Endothelial cell (in vitro differentiated cells): Measurements from ENCODE around the gene CHURC1. TPM values are rescaled to one million over a fixed set of nuclear protein-coding genes. Genes with fewer than 3 reads are reported as not detected.

Source experiments
- DNase-seq: peaks from one replicate; pipeline ENCODE4 v3.0.0; 2021; ENCODE audit warnings: low spot score
- H3K27ac Mint-ChIP-seq: one replicate; pipeline ENCODE4 v1.8.0; 2021; ENCODE audit warnings: mixed read lengths, inconsistent platforms; ENCODE audit not compliant: unreplicated experiment
- H3K27me3 Mint-ChIP-seq: one replicate; pipeline ENCODE4 v1.8.0; 2021; ENCODE audit warnings: mild to moderate bottlenecking, moderate library complexity, mixed read lengths, inconsistent platforms; ENCODE audit not compliant: unreplicated experiment
- H3K36me3 Mint-ChIP-seq: one replicate; pipeline ENCODE4 v1.8.0; 2021; ENCODE audit warnings: mild to moderate bottlenecking, low read depth, mixed read lengths, inconsistent platforms; ENCODE audit not compliant: unreplicated experiment
- H3K4me1 Mint-ChIP-seq: one replicate; pipeline ENCODE4 v1.8.0; 2021; ENCODE audit warnings: mild to moderate bottlenecking, mixed read lengths, inconsistent platforms; ENCODE audit not compliant: unreplicated experiment
- H3K4me3 Mint-ChIP-seq: one replicate; pipeline ENCODE4 v1.8.0; 2021; ENCODE audit warnings: mild to moderate bottlenecking, mixed read lengths, inconsistent platforms; ENCODE audit not compliant: unreplicated experiment
- H3K9me3 Mint-ChIP-seq: one replicate; pipeline ENCODE4 v1.8.0; 2021; ENCODE audit warnings: mixed read lengths, inconsistent platforms; ENCODE audit not compliant: unreplicated experiment
- CTCF ChIP-seq: fragments of 200-600 bp; sonication (generic); IDR thresholded peaks from one replicate; pipeline ENCODE4 v1.5.0; 2021; ENCODE audit warnings: antibody characterized with exemption; ENCODE audit not compliant: unreplicated experiment
- total RNA-seq: library from RNA; stranded (reverse); fragmentation: NEBNext Ultra II Directional; extraction: Animal tissue kit (Norgen Biotek cat#: 25700); gene quantifications from one replicate; pipeline ENCODE4 v1.2.1, GENCODE V29; 2021; ENCODE audit not compliant: unreplicated experiment

Gene CHURC1
- total RNA-seq, 1 donor from 2014 or later, result 36.2 TPM

- Mint-ChIP-seq H3K4me1 (peaks cover 9% of the 10 kb centered on the region), H3K27ac (no peak overlapping the region), H3K4me3 (no peak overlapping the region), H3K9me3 (no peaks in the 10 kb centered on the region), H3K36me3 (no peaks in the 10 kb centered on the region), H3K27me3 (peaks cover 6% of the 10 kb centered on the region)
- TF ChIP-seq CTCF, result no peak
- no peak for DNase-seq
These were observed 65.2 kb downstream of the CHURC1 start for GRCh38 chr14:64979336-64980074.

- Mint-ChIP-seq H3K27me3 (peaks cover 8% of the 10 kb centered on the region), H3K36me3 (no peaks in the 10 kb centered on the region), H3K4me1 (peaks cover 6% of the 10 kb centered on the region), H3K9me3 (no peaks in the 10 kb centered on the region), H3K4me3 (peak overlapping the region; percentile 76), H3K27ac (no peak overlapping the region)
- TF ChIP-seq CTCF, result peak; percentile 65
- DNase-seq, result no peak
These were observed 69.4 kb downstream of the CHURC1 start for GRCh38 chr14:64983439-64984310.

Other genes starting within 250 kb of the CHURC1 start
- 31.4 TPM for gene PLEKHG3, start 210.0 kb upstream of the CHURC1 start, total RNA-seq
- gene SPTB, start 34.5 kb upstream of the CHURC1 start, total RNA-seq, result 0.08 TPM
- not detected for gene GPX2, start 28.3 kb downstream of the CHURC1 start, total RNA-seq
- 20.9 TPM for gene RAB15, start 57.9 kb downstream of the CHURC1 start, total RNA-seq
- gene FNTB, start 72.4 kb downstream of the CHURC1 start, total RNA-seq, result 16.9 TPM
- gene MAX, start 188.1 kb downstream of the CHURC1 start, total RNA-seq, result 76.1 TPM